GM19035 (cell line): ENCODE data around the gene KRTAP4-7.
"Not testable (repeated sequence)": the region's sequence is repeated elsewhere in the genome, so short reads cannot be mapped to it uniquely, and the experiment has no call there.

ENCODE experiments used
- ATAC-seq: cut with Tn5 transposase; IDR thresholded peaks from one replicate; pipeline ENCODE4 v1.9.1; 2021; ENCODE audit not compliant: unreplicated experiment

The KRTAP4-7 gene

GRCh38 chr17:41084100-41084856, at the start of gene KRTAP4-7:
Gene KRTAP4-7, plus strand, starts transcription at chr17:41084150. Its CDS starts 57 bp downstream, at chr17:41084207.
- not testable (repeated sequence) for ATAC-seq

- ATAC-seq = not testable (repeated sequence)
Observed at GRCh38 chr17:41034346-41034935, 49.5 kb upstream of the KRTAP4-7 start, which contains the start of gene KRTAP1-3. Gene KRTAP1-3, minus strand, starts transcription at chr17:41034874. Its CDS starts 53 bp downstream, at chr17:41034821.

GRCh38 chr17:41037853-41038350, 46.0 kb upstream of the KRTAP4-7 start:
- ATAC-seq = no peak

GRCh38 chr17:41040783-41041571, 43.0 kb upstream of the KRTAP4-7 start, which contains the start of gene KRTAP1-1:
Gene KRTAP1-1, minus strand, starts transcription at chr17:41041450. Its CDS starts 53 bp downstream, at chr17:41041397.
- not testable (repeated sequence) for ATAC-seq

GRCh38 chr17:41042953-41043352, 41.0 kb upstream of the KRTAP4-7 start:
- ATAC-seq = no peak

- ATAC-seq = not testable (repeated sequence)
Observed at GRCh38 chr17:41046735-41047465, 37.0 kb upstream of the KRTAP4-7 start, which contains the start of gene KRTAP2-1. Gene KRTAP2-1, minus strand, starts transcription at chr17:41047316. Its CDS starts 49 bp downstream, at chr17:41047267.

- ATAC-seq = no peak
Observed at GRCh38 chr17:41048441-41048840, 35.5 kb upstream of the KRTAP4-7 start.

GRCh38 chr17:41049110-41049509, 34.8 kb upstream of the KRTAP4-7 start:
- ATAC-seq = no peak

- ATAC-seq = no peak
Observed at GRCh38 chr17:41052566-41052965, 31.4 kb upstream of the KRTAP4-7 start.

- no peak for ATAC-seq
Observed at GRCh38 chr17:41054025-41054424, 29.9 kb upstream of the KRTAP4-7 start.

GRCh38 chr17:41054556-41054955, 29.4 kb upstream of the KRTAP4-7 start:
- not testable (repeated sequence) for ATAC-seq

GRCh38 chr17:41055130-41055529, 28.8 kb upstream of the KRTAP4-7 start, which contains the start of gene KRTAP2-2:
Gene KRTAP2-2, minus strand, starts transcription at chr17:41055230. Its CDS starts 19 bp downstream, at chr17:41055211.
- ATAC-seq = not testable (repeated sequence)

GRCh38 chr17:41057547-41057946, 26.4 kb upstream of the KRTAP4-7 start:
- no peak for ATAC-seq

- ATAC-seq = no peak
Observed at GRCh38 chr17:41058741-41059140, 25.2 kb upstream of the KRTAP4-7 start.

GRCh38 chr17:41059276-41060051, 24.5 kb upstream of the KRTAP4-7 start:
- not testable (repeated sequence) for ATAC-seq

GRCh38 chr17:41060052-41060604, 23.8 kb upstream of the KRTAP4-7 start, which contains the start of gene KRTAP2-3:
Gene KRTAP2-3, minus strand, starts transcription at chr17:41060114. Its CDS starts 64 bp downstream, at chr17:41060050.
- no peak for ATAC-seq

- no peak for ATAC-seq
Observed at GRCh38 chr17:41061964-41062363, 22.0 kb upstream of the KRTAP4-7 start.

GRCh38 chr17:41063449-41063848, 20.5 kb upstream of the KRTAP4-7 start:
- no peak for ATAC-seq

- no peak for ATAC-seq
Observed at GRCh38 chr17:41064301-41064700, 19.6 kb upstream of the KRTAP4-7 start.
